ENCODE results near the gene PIP. TPM values are rescaled to one million over a fixed set of nuclear protein-coding genes. Genes with fewer than 3 reads are reported as not detected.

Gene PIP
- total RNA-seq, 1 experiment from 2014 or later: not detected

- H3K36me3 ChIP-seq (ENCODE audit: low read depth, low read length): no peaks in the 10 kb centered on the region
- peaks cover 47% of the 10 kb centered on the region for H3K27me3 ChIP-seq (ENCODE audit: low read length)
- no peaks in the 10 kb centered on the region for H3F3A ChIP-seq (ENCODE audit: low read length, unreplicated experiment)
- H3K4me3 ChIP-seq (ENCODE audit: low read length): no peak overlapping the region
- CTCF ChIA-PET: no interaction called here
- no peaks in the 10 kb centered on the region for H4K20me1 ChIP-seq (ENCODE audit: low read length)
- no peaks in the 10 kb centered on the region for H3K9me3 ChIP-seq (ENCODE audit: low read length)
- H3K9ac ChIP-seq (ENCODE audit: low read length): no peak overlapping the region
- no peak for TF ChIP-seq EZH2phosphoT487 (IDR thresholded peaks at IDR 0.05; ENCODE audit: borderline replicate concordance, low read length)
- TF ChIP-seq CTCF (conservative IDR thresholded peaks at IDR 0.05; ENCODE audit: low read depth, low read length): no peak
- TF ChIP-seq EZH2 (IDR thresholded peaks at IDR 0.05; ENCODE audit: low read length, unreplicated experiment): no peak
- no peak for DNase-seq
- H3K4me1 ChIP-seq (ENCODE audit: insufficient read depth, low read length): no peaks in the 10 kb centered on the region
- ATAC-seq: no peak
- BruUV-seq (replicated peaks): no TSS peak
- H3K9me2 ChIP-seq (replicated peaks; ENCODE audit: low read length): no peaks in the 10 kb centered on the region
- H3K4me2 ChIP-seq (ENCODE audit: low read length): no peak overlapping the region
- no peaks in the 10 kb centered on the region for H3K79me2 ChIP-seq (ENCODE audit: low read length)
- intact Hi-C loops (cut with micrococcal nuclease): no loop called here
- H2AFZ ChIP-seq (ENCODE audit: low read length): no peak overlapping the region
- POLR2A ChIA-PET (ENCODE audit: unreplicated experiment): no interaction called here
- no peak overlapping the region for H3K27ac ChIP-seq (ENCODE audit: low read length)
These were observed 49.5 kb downstream of the PIP start for GRCh38 chr7:143181349-143181748.

GRCh38 chr7:143183024-143183423, 51.1 kb downstream of the PIP start, which contains the start of gene TAS2R39:
TSS of gene TAS2R39 (plus strand) at chr7:143183419. CDS start at chr7:143183419, 0 bp downstream.
- H3K9me2 ChIP-seq (replicated peaks; ENCODE audit: low read length): no peaks in the 10 kb centered on the region
- no peaks in the 10 kb centered on the region for H3K9me3 ChIP-seq (ENCODE audit: low read length)
- no peak within 1 kb of the TSS for H3K4me2 ChIP-seq (ENCODE audit: low read length)
- BruUV-seq (replicated peaks): no TSS peak
- no peaks in the 10 kb centered on the region for H3K79me2 ChIP-seq (ENCODE audit: low read length)
- TF ChIP-seq EZH2 (IDR thresholded peaks at IDR 0.05; ENCODE audit: low read length, unreplicated experiment) (no peak), EZH2phosphoT487 (IDR thresholded peaks at IDR 0.05; ENCODE audit: borderline replicate concordance, low read length) (no peak), CTCF (conservative IDR thresholded peaks at IDR 0.05; ENCODE audit: low read depth, low read length) (no peak)
- intact Hi-C loops (cut with micrococcal nuclease): no loop called here
- no peaks in the 10 kb centered on the region for H3F3A ChIP-seq (ENCODE audit: low read length, unreplicated experiment)
- H3K27ac ChIP-seq (ENCODE audit: low read length): no peak within 1 kb of the TSS
- CTCF ChIA-PET: no interaction called here
- ATAC-seq (no peak), DNase-seq (no peak)
- no peaks in the 10 kb centered on the region for H3K36me3 ChIP-seq (ENCODE audit: low read depth, low read length)
- H3K4me3 ChIP-seq (ENCODE audit: low read length): no peak within 1 kb of the TSS
- POLR2A ChIA-PET (ENCODE audit: unreplicated experiment): no interaction called here
- H4K20me1 ChIP-seq (ENCODE audit: low read length): no peaks in the 10 kb centered on the region
- no peak within 1 kb of the TSS for H2AFZ ChIP-seq (ENCODE audit: low read length)
- H3K4me1 ChIP-seq (ENCODE audit: insufficient read depth, low read length): no peaks in the 10 kb centered on the region
- peaks cover 51% of the 10 kb centered on the region for H3K27me3 ChIP-seq (ENCODE audit: low read length)
- no peak within 1 kb of the TSS for H3K9ac ChIP-seq (ENCODE audit: low read length)

GRCh38 chr7:143185551-143185950, 53.7 kb downstream of the PIP start:
- intact Hi-C loops (cut with micrococcal nuclease): no loop called here
- Histone ChIP-seq H4K20me1 (ENCODE audit: low read length) (no peaks in the 10 kb centered on the region), H3K4me2 (ENCODE audit: low read length) (no peak overlapping the region), H3K27me3 (ENCODE audit: low read length) (peaks cover 65% of the 10 kb centered on the region), H3K9ac (ENCODE audit: low read length) (no peak overlapping the region), H3K27ac (ENCODE audit: low read length) (no peak overlapping the region), H3K4me3 (ENCODE audit: low read length) (no peak overlapping the region), H3K79me2 (ENCODE audit: low read length) (no peaks in the 10 kb centered on the region), H3K36me3 (ENCODE audit: low read depth, low read length) (no peaks in the 10 kb centered on the region), H3K9me3 (ENCODE audit: low read length) (no peaks in the 10 kb centered on the region), H3K9me2 (replicated peaks; ENCODE audit: low read length) (no peaks in the 10 kb centered on the region), H3K4me1 (ENCODE audit: insufficient read depth, low read length) (no peaks in the 10 kb centered on the region), H2AFZ (ENCODE audit: low read length) (no peak overlapping the region), H3F3A (ENCODE audit: low read length, unreplicated experiment) (no peaks in the 10 kb centered on the region)
- BruUV-seq (replicated peaks): no TSS peak
- POLR2A ChIA-PET (ENCODE audit: unreplicated experiment): no interaction called here
- DNase-seq (no peak), ATAC-seq (no peak)
- TF ChIP-seq CTCF (conservative IDR thresholded peaks at IDR 0.05; ENCODE audit: low read depth, low read length) (no peak), EZH2phosphoT487 (IDR thresholded peaks at IDR 0.05; ENCODE audit: borderline replicate concordance, low read length) (no peak), EZH2 (IDR thresholded peaks at IDR 0.05; ENCODE audit: low read length, unreplicated experiment) (no peak)
- CTCF ChIA-PET: no interaction called here

Measured in PC-3 (cell line).